Astrocyte (in vitro differentiated cells and primary cell): ENCODE data around the gene LRIF1. TPM values are rescaled to one million over a fixed set of nuclear protein-coding genes. Genes with fewer than 3 reads are reported as not detected.

Experiments used
- DNase-seq: peaks from one replicate; pipeline ENCODE4 v3.0.0-alpha.2; 2010; ENCODE audit warnings: low read depth
- FAIRE-seq: peaks from 2 replicates; lab custom pipeline; 2011; peaks lifted over from hg19 to GRCh38; lab: Jason Lieb, UNC
- H2AFZ ChIP-seq: 2 replicates; pipeline ENCODE4 v1.6.0; 2012; ENCODE audit warnings: low read depth, low read length, inconsistent platforms
- H3K27ac ChIP-seq: 2 replicates; pipeline ENCODE4 v1.5.1; 2011; ENCODE audit warnings: low read depth, low read length, inconsistent platforms
- H3K27me3 ChIP-seq: 2 replicates; pipeline ENCODE4 v1.6.0; 2011; ENCODE audit warnings: low read length, inconsistent platforms; ENCODE audit not compliant: insufficient read depth
- H3K36me3 ChIP-seq: 2 replicates; pipeline ENCODE4 v1.5.1; 2011; ENCODE audit warnings: low read length, inconsistent platforms; ENCODE audit not compliant: insufficient read depth
- H3K4me1 ChIP-seq: 2 replicates; pipeline ENCODE4 v1.5.1; 2011; ENCODE audit warnings: low read length, inconsistent platforms; ENCODE audit not compliant: insufficient read depth
- H3K4me2 ChIP-seq: 2 replicates; pipeline ENCODE4 v1.6.0; 2012; ENCODE audit warnings: low read length, inconsistent platforms
- H3K4me3 ChIP-seq: 2 replicates; pipeline ENCODE4 v1.5.1; 2011; ENCODE audit warnings: low read depth, mild to moderate bottlenecking, low read length, inconsistent platforms; ENCODE audit not compliant: insufficient read depth
- H3K79me2 ChIP-seq: 2 replicates; pipeline ENCODE4 v1.6.0; 2012; ENCODE audit warnings: mild to moderate bottlenecking, low read length, inconsistent platforms; ENCODE audit not compliant: insufficient read depth
- H3K9ac ChIP-seq: 2 replicates; pipeline ENCODE4 v1.6.0; 2012; ENCODE audit warnings: mild to moderate bottlenecking, low read length, inconsistent platforms
- H3K9me3 ChIP-seq: 2 replicates; pipeline ENCODE4 v1.5.1; 2012; ENCODE audit warnings: low read depth, mild to moderate bottlenecking, low read length, inconsistent platforms; ENCODE audit not compliant: insufficient read depth
- H4K20me1 ChIP-seq: 2 replicates; pipeline ENCODE4 v1.6.0; 2012; ENCODE audit warnings: low read length, inconsistent platforms; ENCODE audit not compliant: insufficient read depth
- H3K27ac Mint-ChIP-seq: one replicate; pipeline ENCODE4 v1.8.0; 2021; ENCODE audit warnings: mild to moderate bottlenecking, mixed read lengths; ENCODE audit not compliant: unreplicated experiment
- H3K27me3 Mint-ChIP-seq: one replicate; pipeline ENCODE4 v1.8.0; 2021; ENCODE audit warnings: low read depth, mixed read lengths; ENCODE audit not compliant: unreplicated experiment
- H3K36me3 Mint-ChIP-seq: one replicate; pipeline ENCODE4 v1.8.0; 2021; ENCODE audit warnings: low read depth, mixed read lengths; ENCODE audit not compliant: unreplicated experiment
- H3K4me1 Mint-ChIP-seq: one replicate; pipeline ENCODE4 v1.8.0; 2021; ENCODE audit warnings: low read depth, mixed read lengths; ENCODE audit not compliant: unreplicated experiment
- H3K4me3 Mint-ChIP-seq: one replicate; pipeline ENCODE4 v1.8.0; 2021; ENCODE audit warnings: mild to moderate bottlenecking, moderate library complexity, mixed read lengths; ENCODE audit not compliant: unreplicated experiment
- H3K9me3 Mint-ChIP-seq: one replicate; pipeline ENCODE4 v1.8.0; 2021; ENCODE audit warnings: mild to moderate bottlenecking, mixed read lengths; ENCODE audit not compliant: unreplicated experiment
- EZH2 ChIP-seq: IDR thresholded peaks from 2 replicates; pipeline ENCODE4 v1.6.1; 2012; ENCODE audit warnings: mild to moderate bottlenecking, low read length, inconsistent platforms; ENCODE audit not compliant: insufficient read depth
- total RNA-seq: library from RNA; stranded (reverse); gene quantifications from 2 replicates; pipeline ENCODE4 v1.2.1, GENCODE V29; 2021
- TF ChIP-seq, protein P1 (sequence below): IDR thresholded peaks from 2 replicates; pipeline ENCODE4 v1.5.1; 2011; ENCODE audit warnings: low read depth, mild to moderate bottlenecking, inconsistent platforms, low read length, moderate library complexity; ENCODE audit not compliant: insufficient read depth

Gene LRIF1
- total RNA-seq, 1 donor from 2014 or later = 19.4 TPM

GRCh38 chr1:110912784-110913183 is 50.9 kb downstream of the LRIF1 start:
- H3K79me2 ChIP-seq = no peaks in the 10 kb centered on the region
- Mint-ChIP-seq H3K4me1 (peaks cover 2% of the 10 kb centered on the region), H3K27me3 (no peaks in the 10 kb centered on the region), H3K9me3 (peaks cover 3% of the 10 kb centered on the region), H3K27ac (no peak overlapping the region), H3K4me3 (no peak overlapping the region), H3K36me3 (no peaks in the 10 kb centered on the region)
- H3K27me3 ChIP-seq = no peaks in the 10 kb centered on the region
- H3K4me2 ChIP-seq = no peak overlapping the region
- H2AFZ ChIP-seq = no peak overlapping the region
- no peaks in the 10 kb centered on the region for H4K20me1 ChIP-seq
- H3K4me1 ChIP-seq = no peaks in the 10 kb centered on the region
- no peaks in the 10 kb centered on the region for H3K36me3 ChIP-seq
- TF ChIP-seq, protein P1, sequence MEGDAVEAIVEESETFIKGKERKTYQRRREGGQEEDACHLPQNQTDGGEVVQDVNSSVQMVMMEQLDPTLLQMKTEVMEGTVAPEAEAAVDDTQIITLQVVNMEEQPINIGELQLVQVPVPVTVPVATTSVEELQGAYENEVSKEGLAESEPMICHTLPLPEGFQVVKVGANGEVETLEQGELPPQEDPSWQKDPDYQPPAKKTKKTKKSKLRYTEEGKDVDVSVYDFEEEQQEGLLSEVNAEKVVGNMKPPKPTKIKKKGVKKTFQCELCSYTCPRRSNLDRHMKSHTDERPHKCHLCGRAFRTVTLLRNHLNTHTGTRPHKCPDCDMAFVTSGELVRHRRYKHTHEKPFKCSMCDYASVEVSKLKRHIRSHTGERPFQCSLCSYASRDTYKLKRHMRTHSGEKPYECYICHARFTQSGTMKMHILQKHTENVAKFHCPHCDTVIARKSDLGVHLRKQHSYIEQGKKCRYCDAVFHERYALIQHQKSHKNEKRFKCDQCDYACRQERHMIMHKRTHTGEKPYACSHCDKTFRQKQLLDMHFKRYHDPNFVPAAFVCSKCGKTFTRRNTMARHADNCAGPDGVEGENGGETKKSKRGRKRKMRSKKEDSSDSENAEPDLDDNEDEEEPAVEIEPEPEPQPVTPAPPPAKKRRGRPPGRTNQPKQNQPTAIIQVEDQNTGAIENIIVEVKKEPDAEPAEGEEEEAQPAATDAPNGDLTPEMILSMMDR = no peak
- no peak for TF ChIP-seq EZH2
- H3K4me3 ChIP-seq = no peak overlapping the region
- H3K9ac ChIP-seq = no peak overlapping the region
- no peak for DNase-seq
- no peak overlapping the region for H3K27ac ChIP-seq
- FAIRE-seq = no peak
- no peaks in the 10 kb centered on the region for H3K9me3 ChIP-seq

DNA sequence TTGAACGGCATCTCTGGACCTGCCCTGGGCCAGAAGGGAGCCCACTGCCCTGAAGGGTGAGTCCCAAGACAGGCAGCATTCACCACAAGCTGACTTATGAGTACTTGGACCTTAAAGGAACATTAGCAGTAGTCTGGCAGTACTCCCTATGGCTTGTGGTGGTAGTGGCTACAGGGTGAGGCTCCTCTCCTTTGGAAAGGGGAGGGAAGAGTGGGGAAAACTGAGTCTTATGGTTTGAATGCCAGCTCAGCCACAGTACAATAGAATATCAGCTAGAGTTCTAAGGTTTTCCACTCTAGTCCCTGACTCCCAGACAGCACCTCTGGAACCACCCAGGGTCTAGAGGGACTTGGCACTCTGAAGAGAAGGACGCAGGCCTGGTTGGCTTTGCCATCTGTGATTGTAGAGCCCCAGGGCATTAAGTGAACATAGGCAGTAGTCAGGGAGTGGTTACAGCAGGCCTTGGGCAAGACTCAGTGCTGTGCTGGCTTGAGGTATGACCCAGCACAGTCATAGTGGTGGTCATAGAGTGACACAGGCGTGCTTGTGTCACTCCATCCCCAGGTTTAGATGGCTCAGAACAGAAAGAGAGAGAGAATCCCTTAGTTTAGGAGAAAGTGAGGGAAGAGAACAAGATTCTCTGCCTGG is 59.7 kb downstream of the LRIF1 start:
- no peaks in the 10 kb centered on the region for H3K36me3 Mint-ChIP-seq
- FAIRE-seq (no peak), DNase-seq (no peak)
- Histone ChIP-seq H3K79me2 (no peaks in the 10 kb centered on the region), H3K9me3 (no peaks in the 10 kb centered on the region), H2AFZ (no peak overlapping the region), H3K36me3 (no peaks in the 10 kb centered on the region), H3K9ac (no peak overlapping the region), H3K4me3 (no peak overlapping the region), H4K20me1 (no peaks in the 10 kb centered on the region), H3K4me2 (no peak overlapping the region), H3K4me1 (no peaks in the 10 kb centered on the region), H3K27me3 (no peaks in the 10 kb centered on the region), H3K27ac (no peak overlapping the region)
- H3K4me3 Mint-ChIP-seq = no peak overlapping the region
- H3K27ac Mint-ChIP-seq = no peak overlapping the region
- TF ChIP-seq, protein P1 = no peak
- TF ChIP-seq EZH2 = no peak
- H3K9me3 Mint-ChIP-seq = peaks cover 2% of the 10 kb centered on the region
- peaks cover 3% of the 10 kb centered on the region for H3K27me3 Mint-ChIP-seq
- H3K4me1 Mint-ChIP-seq = no peaks in the 10 kb centered on the region

DNA sequence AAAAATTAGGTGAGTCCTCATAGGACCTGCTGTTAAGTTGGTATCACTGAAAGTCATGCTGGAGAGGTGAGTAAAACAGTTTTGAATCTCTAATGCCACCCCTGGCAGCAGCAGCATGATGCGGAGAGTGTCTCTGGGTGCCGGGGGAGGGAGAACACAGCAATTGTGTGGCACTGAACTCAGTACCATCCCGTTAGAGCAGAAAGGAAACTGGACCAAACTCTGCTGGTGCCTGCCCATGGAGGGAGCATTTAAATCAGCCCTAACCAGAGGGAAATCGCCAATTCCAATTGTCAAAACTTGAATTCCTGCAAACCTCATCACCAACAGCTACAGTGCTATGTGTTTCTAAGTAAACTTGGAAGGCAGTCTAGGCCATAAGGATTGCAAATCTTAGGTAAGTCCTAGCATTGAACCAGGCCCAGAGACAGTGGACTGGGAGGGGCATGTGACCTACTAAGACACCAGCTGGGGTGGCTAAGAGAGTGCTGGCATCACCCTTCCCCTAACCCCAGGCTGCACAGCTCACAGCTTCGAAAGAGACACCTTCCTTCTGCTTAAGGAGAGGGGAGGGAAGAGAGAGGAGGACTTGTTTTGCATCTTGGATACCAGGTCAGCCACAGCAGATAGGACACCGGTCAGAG is 60.8 kb downstream of the LRIF1 start:
- DNase-seq = no peak
- TF ChIP-seq, protein P1 = no peak
- TF ChIP-seq EZH2 = no peak
- no peaks in the 10 kb centered on the region for H3K4me1 Mint-ChIP-seq
- no peak for FAIRE-seq
- H3K4me3 ChIP-seq = no peak overlapping the region
- no peaks in the 10 kb centered on the region for H3K9me3 ChIP-seq
- H3K79me2 ChIP-seq = no peaks in the 10 kb centered on the region
- no peaks in the 10 kb centered on the region for H3K36me3 ChIP-seq
- H4K20me1 ChIP-seq = no peaks in the 10 kb centered on the region
- no peak overlapping the region for H3K27ac Mint-ChIP-seq
- peaks cover 2% of the 10 kb centered on the region for H3K9me3 Mint-ChIP-seq
- no peak overlapping the region for H2AFZ ChIP-seq
- no peak overlapping the region for H3K9ac ChIP-seq
- H3K27ac ChIP-seq = no peak overlapping the region
- no peaks in the 10 kb centered on the region for H3K36me3 Mint-ChIP-seq
- H3K4me2 ChIP-seq = no peak overlapping the region
- H3K27me3 ChIP-seq = no peaks in the 10 kb centered on the region
- no peak overlapping the region for H3K4me3 Mint-ChIP-seq
- H3K27me3 Mint-ChIP-seq = peaks cover 4% of the 10 kb centered on the region
- H3K4me1 ChIP-seq = no peaks in the 10 kb centered on the region
